ENCODE measurements around the gene PNMT. TPM values are rescaled to one million over a fixed set of nuclear protein-coding genes. Genes with fewer than 3 reads are reported as not detected.
A peak's percentile ranks its signal among the peaks of the same experiment; 100 is the strongest.

Gene PNMT
- total and polyA plus RNA-seq, 2 of the 13 experiments (the other 11 are each of a cell fraction or from before 2014, with no cell fraction given): 0.25 TPM; not detected in 1

GRCh38 chr17:39671651-39672521 lies 3.6 kb downstream of the PNMT start (continued):
- TF ChIP-seq ZNF761 (CRISPR knock-in tag; conservative IDR thresholded peaks at IDR 0.05): 0 out of 2 replicates have a peak, but pooled peaks have one; percentile 62
- TF ChIP-seq NFKB2 (CRISPR knock-in tag; IDR thresholded peaks at IDR 0.05; ENCODE audit: borderline replicate concordance): peak; percentile 95; the same call in 1 of the 2 replicates
- TF ChIP-seq, protein P1, sequence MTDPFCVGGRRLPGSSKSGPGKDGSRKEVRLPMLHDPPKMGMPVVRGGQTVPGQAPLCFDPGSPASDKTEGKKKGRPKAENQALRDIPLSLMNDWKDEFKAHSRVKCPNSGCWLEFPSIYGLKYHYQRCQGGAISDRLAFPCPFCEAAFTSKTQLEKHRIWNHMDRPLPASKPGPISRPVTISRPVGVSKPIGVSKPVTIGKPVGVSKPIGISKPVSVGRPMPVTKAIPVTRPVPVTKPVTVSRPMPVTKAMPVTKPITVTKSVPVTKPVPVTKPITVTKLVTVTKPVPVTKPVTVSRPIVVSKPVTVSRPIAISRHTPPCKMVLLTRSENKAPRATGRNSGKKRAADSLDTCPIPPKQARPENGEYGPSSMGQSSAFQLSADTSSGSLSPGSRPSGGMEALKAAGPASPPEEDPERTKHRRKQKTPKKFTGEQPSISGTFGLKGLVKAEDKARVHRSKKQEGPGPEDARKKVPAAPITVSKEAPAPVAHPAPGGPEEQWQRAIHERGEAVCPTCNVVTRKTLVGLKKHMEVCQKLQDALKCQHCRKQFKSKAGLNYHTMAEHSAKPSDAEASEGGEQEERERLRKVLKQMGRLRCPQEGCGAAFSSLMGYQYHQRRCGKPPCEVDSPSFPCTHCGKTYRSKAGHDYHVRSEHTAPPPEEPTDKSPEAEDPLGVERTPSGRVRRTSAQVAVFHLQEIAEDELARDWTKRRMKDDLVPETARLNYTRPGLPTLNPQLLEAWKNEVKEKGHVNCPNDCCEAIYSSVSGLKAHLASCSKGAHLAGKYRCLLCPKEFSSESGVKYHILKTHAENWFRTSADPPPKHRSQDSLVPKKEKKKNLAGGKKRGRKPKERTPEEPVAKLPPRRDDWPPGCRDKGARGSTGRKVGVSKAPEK (CRISPR knock-in tag; IDR thresholded peaks at IDR 0.05; ENCODE audit: borderline replicate concordance): no peak
- no peak for TF ChIP-seq LCORL (IDR thresholded peaks at IDR 0.05)
- TF ChIP-seq LCORL (CRISPR knock-in tag; IDR thresholded peaks at IDR 0.05): peak; percentile 86
- TF ChIP-seq, protein P2, sequence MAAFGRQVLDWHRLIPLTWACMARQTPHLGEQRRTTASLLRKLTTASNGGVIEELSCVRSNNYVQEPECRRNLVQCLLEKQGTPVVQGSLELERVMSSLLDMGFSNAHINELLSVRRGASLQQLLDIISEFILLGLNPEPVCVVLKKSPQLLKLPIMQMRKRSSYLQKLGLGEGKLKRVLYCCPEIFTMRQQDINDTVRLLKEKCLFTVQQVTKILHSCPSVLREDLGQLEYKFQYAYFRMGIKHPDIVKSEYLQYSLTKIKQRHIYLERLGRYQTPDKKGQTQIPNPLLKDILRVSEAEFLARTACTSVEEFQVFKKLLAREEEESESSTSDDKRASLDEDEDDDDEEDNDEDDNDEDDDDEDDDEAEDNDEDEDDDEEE (CRISPR knock-in tag; IDR thresholded peaks at IDR 0.05): peak; percentile 88; the same call in 1 of the 2 replicates
- no peak for TF ChIP-seq CBX2 (IDR thresholded peaks at IDR 0.05; ENCODE audit: low read depth, low read length)
- TF ChIP-seq CBX2 (CRISPR knock-in tag; IDR thresholded peaks at IDR 0.05; ENCODE audit: low read depth): no peak; the same call in 1 of the 2 replicates
- TF ChIP-seq ZNF3 (CRISPR knock-in tag; IDR thresholded peaks at IDR 0.05): no peak
- 0 out of 2 replicates have a peak, but pooled peaks have one; percentile 6 for TF ChIP-seq ZNF710 (CRISPR knock-in tag; IDR thresholded peaks at IDR 0.05; ENCODE audit: borderline replicate concordance)
- TF ChIP-seq ZBTB39 (CRISPR knock-in tag; IDR thresholded peaks at IDR 0.05): peak; percentile 64; the same call in 1 of the 2 replicates
- TF ChIP-seq KAT7 (CRISPR knock-in tag; IDR thresholded peaks at IDR 0.05; ENCODE audit: borderline replicate concordance): no peak
- TF ChIP-seq HOXA7 (CRISPR knock-in tag; IDR thresholded peaks at IDR 0.05): no peak
- TF ChIP-seq, protein P3, sequence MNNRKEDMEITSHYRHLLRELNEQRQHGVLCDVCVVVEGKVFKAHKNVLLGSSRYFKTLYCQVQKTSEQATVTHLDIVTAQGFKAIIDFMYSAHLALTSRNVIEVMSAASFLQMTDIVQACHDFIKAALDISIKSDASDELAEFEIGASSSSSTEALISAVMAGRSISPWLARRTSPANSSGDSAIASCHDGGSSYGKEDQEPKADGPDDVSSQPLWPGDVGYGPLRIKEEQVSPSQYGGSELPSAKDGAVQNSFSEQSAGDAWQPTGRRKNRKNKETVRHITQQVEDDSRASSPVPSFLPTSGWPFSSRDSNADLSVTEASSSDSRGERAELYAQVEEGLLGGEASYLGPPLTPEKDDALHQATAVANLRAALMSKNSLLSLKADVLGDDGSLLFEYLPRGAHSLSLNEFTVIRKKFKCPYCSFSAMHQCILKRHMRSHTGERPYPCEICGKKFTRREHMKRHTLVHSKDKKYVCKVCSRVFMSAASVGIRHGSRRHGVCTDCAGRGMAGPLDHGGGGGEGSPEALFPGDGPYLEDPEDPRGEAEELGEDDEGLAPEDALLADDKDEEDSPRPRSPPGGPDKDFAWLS (CRISPR knock-in tag; IDR thresholded peaks at IDR 0.05; ENCODE audit: borderline replicate concordance): no peak
- TF ChIP-seq GRHL1 (CRISPR knock-in tag; conservative IDR thresholded peaks at IDR 0.05): no peak
- peak; percentile 73; the same call in 1 of the 2 replicates for TF ChIP-seq BORCS8-MEF2B (CRISPR knock-in tag; IDR thresholded peaks at IDR 0.05)
